ENCODE results near the gene CDH13. TPM values are rescaled to one million over a fixed set of nuclear protein-coding genes. Genes with fewer than 3 reads are reported as not detected.

Gene CDH13
- total RNA-seq, 3 donors from 2014 or later: not detected

GRCh38 chr16:82605863-82606620 lies 20.7 kb upstream of the CDH13 start:
- ATAC-seq (no peak), DNase-seq (no peak)
- peaks cover 4% of the 10 kb centered on the region for H3K27me3 Mint-ChIP-seq (ENCODE audit: low read depth)
- no peak overlapping the region for H3K4me3 Mint-ChIP-seq
- H3K4me1 Mint-ChIP-seq (ENCODE audit: low read depth): no peaks in the 10 kb centered on the region
- H3K9me3 Mint-ChIP-seq: no peaks in the 10 kb centered on the region
- H3K36me3 Mint-ChIP-seq (ENCODE audit: insufficient read depth): no peaks in the 10 kb centered on the region

GRCh38 chr16:82609140-82609539 lies 17.6 kb upstream of the CDH13 start:
- ATAC-seq (no peak), DNase-seq (no peak)
- no peaks in the 10 kb centered on the region for H3K36me3 Mint-ChIP-seq (ENCODE audit: insufficient read depth)
- H3K9me3 Mint-ChIP-seq: no peaks in the 10 kb centered on the region
- peaks cover 2% of the 10 kb centered on the region for H3K27me3 Mint-ChIP-seq (ENCODE audit: low read depth)
- H3K4me3 Mint-ChIP-seq: no peak overlapping the region
- no peaks in the 10 kb centered on the region for H3K4me1 Mint-ChIP-seq (ENCODE audit: low read depth)

GRCh38 chr16:82612263-82612662 lies 14.5 kb upstream of the CDH13 start:
- no peak overlapping the region for H3K4me3 Mint-ChIP-seq
- H3K27me3 Mint-ChIP-seq (ENCODE audit: low read depth): no peaks in the 10 kb centered on the region
- no peaks in the 10 kb centered on the region for H3K36me3 Mint-ChIP-seq (ENCODE audit: insufficient read depth)
- no peaks in the 10 kb centered on the region for H3K9me3 Mint-ChIP-seq
- H3K4me1 Mint-ChIP-seq (ENCODE audit: low read depth): no peaks in the 10 kb centered on the region
- DNase-seq: no peak
- no peak for ATAC-seq

- ATAC-seq: no peak
- Mint-ChIP-seq H3K27me3 (ENCODE audit: low read depth) (no peaks in the 10 kb centered on the region), H3K4me1 (ENCODE audit: low read depth) (no peaks in the 10 kb centered on the region), H3K4me3 (no peak overlapping the region), H3K9me3 (no peaks in the 10 kb centered on the region), H3K36me3 (ENCODE audit: insufficient read depth) (no peaks in the 10 kb centered on the region)
- no peak for DNase-seq
Measured at GRCh38 chr16:82616356-82616755, 10.4 kb upstream of the CDH13 start.

- no peaks in the 10 kb centered on the region for H3K36me3 Mint-ChIP-seq (ENCODE audit: insufficient read depth)
- H3K27me3 Mint-ChIP-seq (ENCODE audit: low read depth): peaks cover 30% of the 10 kb centered on the region
- ATAC-seq: no peak
- H3K9me3 Mint-ChIP-seq: no peaks in the 10 kb centered on the region
- DNase-seq: no peak
- H3K4me3 Mint-ChIP-seq: no peak overlapping the region
- H3K4me1 Mint-ChIP-seq (ENCODE audit: low read depth): peaks cover 2% of the 10 kb centered on the region
Measured at GRCh38 chr16:82621781-82622180, 5.0 kb upstream of the CDH13 start.

- ATAC-seq (no peak), DNase-seq (no peak)
- Mint-ChIP-seq H3K9me3 (no peaks in the 10 kb centered on the region), H3K4me1 (ENCODE audit: low read depth) (peaks cover 3% of the 10 kb centered on the region), H3K36me3 (ENCODE audit: insufficient read depth) (no peaks in the 10 kb centered on the region), H3K27me3 (ENCODE audit: low read depth) (peaks cover 38% of the 10 kb centered on the region), H3K4me3 (no peak overlapping the region)
Measured at GRCh38 chr16:82623241-82623640, 3.5 kb upstream of the CDH13 start.

- Mint-ChIP-seq H3K27me3 (ENCODE audit: low read depth) (peaks cover 57% of the 10 kb centered on the region), H3K4me1 (ENCODE audit: low read depth) (peaks cover 4% of the 10 kb centered on the region), H3K9me3 (no peaks in the 10 kb centered on the region), H3K36me3 (ENCODE audit: insufficient read depth) (no peaks in the 10 kb centered on the region), H3K4me3 (no peak overlapping the region)
- DNase-seq (no peak), ATAC-seq (no peak)
Measured at GRCh38 chr16:82625066-82625968, 1.5 kb upstream of the CDH13 start.

- no peak for ATAC-seq
- peaks cover 59% of the 10 kb centered on the region for H3K27me3 Mint-ChIP-seq (ENCODE audit: low read depth)
- peaks cover 4% of the 10 kb centered on the region for H3K4me1 Mint-ChIP-seq (ENCODE audit: low read depth)
- no peak overlapping the region for H3K4me3 Mint-ChIP-seq
- no peaks in the 10 kb centered on the region for H3K36me3 Mint-ChIP-seq (ENCODE audit: insufficient read depth)
- no peaks in the 10 kb centered on the region for H3K9me3 Mint-ChIP-seq
- no peak for DNase-seq
Measured at GRCh38 chr16:82628088-82628423, 1.3 kb downstream of the CDH13 start.

- H3K4me1 Mint-ChIP-seq (ENCODE audit: low read depth): peaks cover 4% of the 10 kb centered on the region
- peaks cover 58% of the 10 kb centered on the region for H3K27me3 Mint-ChIP-seq (ENCODE audit: low read depth)
- H3K9me3 Mint-ChIP-seq: no peaks in the 10 kb centered on the region
- no peak overlapping the region for H3K4me3 Mint-ChIP-seq
- no peaks in the 10 kb centered on the region for H3K36me3 Mint-ChIP-seq (ENCODE audit: insufficient read depth)
- ATAC-seq (no peak), DNase-seq (no peak)
Measured at GRCh38 chr16:82628711-82629110, 1.9 kb downstream of the CDH13 start.

- Mint-ChIP-seq H3K36me3 (ENCODE audit: insufficient read depth) (no peaks in the 10 kb centered on the region), H3K4me3 (no peak overlapping the region), H3K9me3 (no peaks in the 10 kb centered on the region), H3K4me1 (ENCODE audit: low read depth) (peaks cover 4% of the 10 kb centered on the region), H3K27me3 (ENCODE audit: low read depth) (peaks cover 53% of the 10 kb centered on the region)
- DNase-seq (no peak), ATAC-seq (no peak)
Measured at GRCh38 chr16:82629441-82630027, 2.8 kb downstream of the CDH13 start.

- no peak overlapping the region for H3K4me3 Mint-ChIP-seq
- H3K4me1 Mint-ChIP-seq (ENCODE audit: low read depth): peaks cover 4% of the 10 kb centered on the region
- DNase-seq (no peak), ATAC-seq (no peak)
- no peaks in the 10 kb centered on the region for H3K36me3 Mint-ChIP-seq (ENCODE audit: insufficient read depth)
- peaks cover 50% of the 10 kb centered on the region for H3K27me3 Mint-ChIP-seq (ENCODE audit: low read depth)
- no peaks in the 10 kb centered on the region for H3K9me3 Mint-ChIP-seq
Measured at GRCh38 chr16:82630219-82630618, 3.5 kb downstream of the CDH13 start.

- H3K36me3 Mint-ChIP-seq (ENCODE audit: insufficient read depth): no peaks in the 10 kb centered on the region
- no peak overlapping the region for H3K4me3 Mint-ChIP-seq
Measured at GRCh38 chr16:82630688-82631087, 3.9 kb downstream of the CDH13 start.

GRCh38 chr16:82631701-82632685 lies 5.2 kb downstream of the CDH13 start:
- H3K9me3 Mint-ChIP-seq: no peaks in the 10 kb centered on the region
- peaks cover 32% of the 10 kb centered on the region for H3K27me3 Mint-ChIP-seq (ENCODE audit: low read depth)
- no peak for ATAC-seq
- DNase-seq: no peak
- H3K4me1 Mint-ChIP-seq (ENCODE audit: low read depth): peaks cover 2% of the 10 kb centered on the region
- no peak overlapping the region for H3K4me3 Mint-ChIP-seq
- H3K36me3 Mint-ChIP-seq (ENCODE audit: insufficient read depth): no peaks in the 10 kb centered on the region

More at GRCh38 chr16:82630688-82631087, 3.9 kb downstream of the CDH13 start:
- no peak for DNase-seq
- no peak for ATAC-seq
- peaks cover 4% of the 10 kb centered on the region for H3K4me1 Mint-ChIP-seq (ENCODE audit: low read depth)
- peaks cover 45% of the 10 kb centered on the region for H3K27me3 Mint-ChIP-seq (ENCODE audit: low read depth)
- no peaks in the 10 kb centered on the region for H3K9me3 Mint-ChIP-seq

Measured in activated T-cell treated with anti-CD3 and anti-CD28 coated beads, Interleukin-2, amount 50 U/mL, for 4 hours (primary cell).